Neural progenitor cell (in vitro differentiated cells): ENCODE data around the gene LGR5. TPM values are rescaled to one million over a fixed set of nuclear protein-coding genes. Genes with fewer than 3 reads are reported as not detected.

Experiments used
- DNase-seq: peaks from one replicate; pipeline ENCODE4 v3.0.0-alpha.2; 2016; ENCODE audit warnings: low spot score
- H2AFZ ChIP-seq: fragments of 200-600 bp; sonication (generic); replicated peaks from 2 replicates; pipeline ENCODE4 v1.6.1; 2016; ENCODE audit warnings: antibody characterized with exemption
- H3F3A ChIP-seq: fragments of 200-600 bp; sonication (generic); 2 replicates; pipeline ENCODE4 v1.6.1; 2016; ENCODE audit warnings: antibody characterized with exemption, low read depth
- H3K27ac ChIP-seq: fragments of 200-600 bp; sonication (generic); 2 replicates; pipeline ENCODE4 v1.5.1; 2016; ENCODE audit warnings: mild to moderate bottlenecking
- H3K27me3 ChIP-seq: fragments of 200-600 bp; sonication (generic); 2 replicates; pipeline ENCODE4 v1.6.1; 2016; ENCODE audit warnings: mild to moderate bottlenecking, moderate library complexity
- H3K36me3 ChIP-seq: fragments of 200-600 bp; sonication (generic); 2 replicates; pipeline ENCODE4 v1.5.1; 2016
- H3K4me1 ChIP-seq: fragments of 200-600 bp; sonication (generic); 2 replicates; pipeline ENCODE4 v1.6.1; 2016; ENCODE audit warnings: mixed run types
- H3K4me2 ChIP-seq: fragments of 200-600 bp; sonication (generic); 2 replicates; pipeline ENCODE4 v1.6.1; 2016
- H3K4me3 ChIP-seq: fragments of 200-600 bp; sonication (generic); 2 replicates; pipeline ENCODE4 v1.5.1; 2016
- H3K79me2 ChIP-seq: fragments of 200-600 bp; sonication (generic); 2 replicates; pipeline ENCODE4 v1.6.1; 2016; ENCODE audit warnings: low read depth
- H3K9ac ChIP-seq: fragments of 200-600 bp; sonication (generic); 2 replicates; pipeline ENCODE4 v1.6.1; 2016
- H3K9me3 ChIP-seq: fragments of 200-600 bp; sonication (generic); 2 replicates; pipeline ENCODE4 v1.5.1; 2016; ENCODE audit warnings: low read depth
- H4K20me1 ChIP-seq: fragments of 200-600 bp; sonication (generic); 2 replicates; pipeline ENCODE4 v1.6.1; 2016; ENCODE audit warnings: low read depth
- H3K27ac Mint-ChIP-seq: 3 replicates; pipeline ENCODE4 v1.8.0; 2021; ENCODE audit warnings: mixed read lengths
- H3K27me3 Mint-ChIP-seq: 2 replicates; pipeline ENCODE4 v1.8.0; 2022; ENCODE audit warnings: low read depth, mild to moderate bottlenecking, inconsistent platforms, moderate library complexity, mixed read lengths; ENCODE audit not compliant: insufficient read depth
- H3K36me3 Mint-ChIP-seq: 3 replicates; pipeline ENCODE4 v1.8.0; 2021; ENCODE audit warnings: mixed read lengths
- H3K4me1 Mint-ChIP-seq: 3 replicates; pipeline ENCODE4 v1.8.0; 2021; ENCODE audit warnings: mixed read lengths
- H3K4me3 Mint-ChIP-seq: 3 replicates; pipeline ENCODE4 v1.8.0; 2021; ENCODE audit warnings: mild to moderate bottlenecking, moderate library complexity, mixed read lengths
- H3K9me3 Mint-ChIP-seq: 3 replicates; pipeline ENCODE4 v1.8.0; 2020; ENCODE audit warnings: mixed read lengths
- EZH2 ChIP-seq: fragments of 200-600 bp; sonication (generic); IDR thresholded peaks from 2 replicates; pipeline ENCODE4 v1.6.1; 2017; ENCODE audit warnings: antibody characterized with exemption, mild to moderate bottlenecking, moderate library complexity
- EZH2phosphoT487 ChIP-seq: fragments of 200-600 bp; sonication (generic); IDR thresholded peaks from 2 replicates; pipeline ENCODE4 v1.6.1; 2017; ENCODE audit warnings: antibody characterized with exemption
- total RNA-seq: library from RNA; depleted of rRNA; stranded (reverse); fragments of >200 nt; gene quantifications from 2 replicates; pipeline ENCODE4 v1.2.3, GENCODE V29; 2015; ENCODE audit warnings: low replicate concordance
- TF ChIP-seq, protein P1 (sequence below): fragments of 200-600 bp; sonication (generic); IDR thresholded peaks from 2 replicates; pipeline ENCODE4 v1.5.1; 2017; ENCODE audit warnings: antibody characterized with exemption, mild to moderate bottlenecking

Gene LGR5
- total RNA-seq, 1 donor from 2014 or later: 1.4 TPM

DNA sequence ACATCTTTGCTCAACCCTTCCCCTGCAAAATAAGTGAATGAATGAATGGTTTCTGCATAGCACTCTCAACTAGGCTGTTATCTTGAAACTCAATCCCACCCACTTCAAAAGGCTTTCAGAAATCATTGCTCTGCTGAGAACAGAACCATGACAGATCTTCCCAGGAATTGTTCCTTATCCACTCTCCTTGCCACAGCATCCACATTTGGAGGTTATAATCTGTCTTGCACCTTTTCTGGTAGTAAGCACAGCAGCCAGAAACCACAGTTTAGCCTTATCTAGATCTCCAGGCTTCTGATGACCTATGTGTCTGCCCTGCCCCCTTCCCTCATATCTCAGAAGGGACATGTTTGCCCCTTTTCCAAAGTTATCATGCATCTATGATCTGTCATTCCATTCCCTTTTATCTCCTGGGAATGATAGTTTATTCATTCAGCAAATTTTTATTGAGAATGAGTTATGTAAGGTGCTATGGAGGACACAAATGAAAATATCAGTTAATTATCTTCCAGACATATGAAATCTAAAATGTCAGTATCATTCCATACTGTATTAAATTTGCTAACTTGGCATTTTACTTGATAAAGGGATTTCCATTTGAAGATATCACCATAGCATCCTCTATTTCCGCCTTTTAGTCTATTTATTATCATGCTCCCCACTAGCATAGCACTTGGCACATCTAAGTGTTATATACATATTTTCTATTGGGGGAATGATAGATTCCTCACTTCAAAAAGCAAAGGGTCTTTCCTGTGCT is 21.4 kb downstream of the LGR5 start:
- Mint-ChIP-seq H3K36me3 (peaks cover 8% of the 10 kb centered on the region), H3K27me3 (no peaks in the 10 kb centered on the region), H3K9me3 (no peaks in the 10 kb centered on the region), H3K4me1 (peaks cover 27% of the 10 kb centered on the region), H3K27ac (no peak overlapping the region), H3K4me3 (no peak overlapping the region)
- H3K4me3 ChIP-seq: no peak overlapping the region
- H3K4me2 ChIP-seq: no peak overlapping the region
- no peaks in the 10 kb centered on the region for H3K9me3 ChIP-seq
- H3K9ac ChIP-seq: no peak overlapping the region
- no peak for DNase-seq
- H3K27ac ChIP-seq: no peak overlapping the region
- no peaks in the 10 kb centered on the region for H3K27me3 ChIP-seq
- H3K4me1 ChIP-seq: peaks cover 47% of the 10 kb centered on the region
- no peaks in the 10 kb centered on the region for H3K79me2 ChIP-seq
- no peaks in the 10 kb centered on the region for H4K20me1 ChIP-seq
- TF ChIP-seq EZH2 (no peak), EZH2phosphoT487 (no peak)
- TF ChIP-seq, protein P1, sequence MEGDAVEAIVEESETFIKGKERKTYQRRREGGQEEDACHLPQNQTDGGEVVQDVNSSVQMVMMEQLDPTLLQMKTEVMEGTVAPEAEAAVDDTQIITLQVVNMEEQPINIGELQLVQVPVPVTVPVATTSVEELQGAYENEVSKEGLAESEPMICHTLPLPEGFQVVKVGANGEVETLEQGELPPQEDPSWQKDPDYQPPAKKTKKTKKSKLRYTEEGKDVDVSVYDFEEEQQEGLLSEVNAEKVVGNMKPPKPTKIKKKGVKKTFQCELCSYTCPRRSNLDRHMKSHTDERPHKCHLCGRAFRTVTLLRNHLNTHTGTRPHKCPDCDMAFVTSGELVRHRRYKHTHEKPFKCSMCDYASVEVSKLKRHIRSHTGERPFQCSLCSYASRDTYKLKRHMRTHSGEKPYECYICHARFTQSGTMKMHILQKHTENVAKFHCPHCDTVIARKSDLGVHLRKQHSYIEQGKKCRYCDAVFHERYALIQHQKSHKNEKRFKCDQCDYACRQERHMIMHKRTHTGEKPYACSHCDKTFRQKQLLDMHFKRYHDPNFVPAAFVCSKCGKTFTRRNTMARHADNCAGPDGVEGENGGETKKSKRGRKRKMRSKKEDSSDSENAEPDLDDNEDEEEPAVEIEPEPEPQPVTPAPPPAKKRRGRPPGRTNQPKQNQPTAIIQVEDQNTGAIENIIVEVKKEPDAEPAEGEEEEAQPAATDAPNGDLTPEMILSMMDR: no peak
- no peak overlapping the region for H2AFZ ChIP-seq
- H3F3A ChIP-seq: peaks cover 15% of the 10 kb centered on the region
- no peaks in the 10 kb centered on the region for H3K36me3 ChIP-seq

DNA sequence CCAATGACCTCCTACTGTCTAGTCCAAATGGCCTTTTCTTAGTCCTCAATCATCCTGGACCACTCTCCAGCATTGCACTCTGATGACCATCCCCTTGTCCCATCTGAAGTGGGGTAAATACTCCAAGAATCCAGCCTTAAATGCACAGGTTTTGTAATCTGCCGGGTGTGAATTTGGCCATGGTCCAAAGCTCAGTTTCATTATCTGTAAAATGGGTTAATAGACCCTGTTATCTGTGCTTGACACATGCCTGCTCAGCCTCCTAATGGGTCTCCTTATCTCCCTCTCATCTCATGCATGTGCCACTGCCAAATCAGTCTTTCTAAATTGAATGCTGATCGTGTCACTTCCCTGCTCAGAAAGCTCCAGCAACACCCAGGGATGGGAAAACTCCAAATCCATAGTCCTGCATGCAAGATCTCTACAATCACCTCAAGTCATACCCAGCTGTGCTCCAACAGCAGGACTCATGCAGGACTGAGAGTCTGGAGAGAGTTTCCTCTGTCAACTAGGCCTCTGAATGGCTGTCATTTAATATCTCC is 22.3 kb downstream of the LGR5 start:
- H3K4me3 Mint-ChIP-seq: no peak overlapping the region
- H3F3A ChIP-seq: peaks cover 6% of the 10 kb centered on the region
- H3K9ac ChIP-seq: no peak overlapping the region
- no peak for DNase-seq
- no peak overlapping the region for H3K4me2 ChIP-seq
- H4K20me1 ChIP-seq: no peaks in the 10 kb centered on the region
- H2AFZ ChIP-seq: no peak overlapping the region
- H3K27me3 Mint-ChIP-seq: no peaks in the 10 kb centered on the region
- no peak overlapping the region for H3K27ac ChIP-seq
- TF ChIP-seq EZH2 (no peak), EZH2phosphoT487 (no peak)
- TF ChIP-seq, protein P1: no peak
- H3K9me3 Mint-ChIP-seq: no peaks in the 10 kb centered on the region
- H3K9me3 ChIP-seq: no peaks in the 10 kb centered on the region
- H3K79me2 ChIP-seq: no peaks in the 10 kb centered on the region
- no peak overlapping the region for H3K27ac Mint-ChIP-seq
- no peak overlapping the region for H3K4me3 ChIP-seq
- peaks cover 39% of the 10 kb centered on the region for H3K4me1 ChIP-seq
- H3K4me1 Mint-ChIP-seq: peaks cover 28% of the 10 kb centered on the region
- peaks cover 8% of the 10 kb centered on the region for H3K36me3 Mint-ChIP-seq
- no peaks in the 10 kb centered on the region for H3K36me3 ChIP-seq
- H3K27me3 ChIP-seq: no peaks in the 10 kb centered on the region

DNA sequence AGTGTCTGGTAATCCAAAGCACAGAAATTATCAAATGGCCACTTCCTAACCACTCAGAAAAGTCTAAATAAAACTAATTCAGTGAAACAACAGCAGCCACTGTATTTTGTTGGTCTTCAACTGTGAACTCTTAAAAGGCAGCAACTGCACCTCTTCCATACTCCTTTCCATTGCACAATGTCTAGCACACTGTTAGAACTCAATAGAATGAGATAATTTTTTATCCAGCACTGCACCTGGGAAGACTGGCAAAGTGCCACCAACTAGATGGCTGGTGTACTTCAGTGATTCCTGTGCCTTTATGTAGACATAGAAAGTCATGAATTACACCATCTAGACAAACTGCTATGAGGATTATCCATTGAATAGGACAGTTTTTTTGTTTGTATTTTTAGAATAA is 26.2 kb downstream of the LGR5 start:
- Mint-ChIP-seq H3K27me3 (peaks cover 2% of the 10 kb centered on the region), H3K9me3 (no peaks in the 10 kb centered on the region), H3K36me3 (peaks cover 8% of the 10 kb centered on the region), H3K27ac (no peak overlapping the region), H3K4me3 (no peak overlapping the region), H3K4me1 (peaks cover 38% of the 10 kb centered on the region)
- Histone ChIP-seq H3F3A (peaks cover 21% of the 10 kb centered on the region), H3K27ac (no peak overlapping the region), H3K27me3 (no peaks in the 10 kb centered on the region), H3K9me3 (no peaks in the 10 kb centered on the region), H3K36me3 (no peaks in the 10 kb centered on the region), H3K9ac (no peak overlapping the region), H3K79me2 (no peaks in the 10 kb centered on the region), H3K4me2 (no peak overlapping the region), H3K4me3 (no peak overlapping the region), H3K4me1 (peaks cover 40% of the 10 kb centered on the region), H4K20me1 (no peaks in the 10 kb centered on the region), H2AFZ (no peak overlapping the region)
- no peak for DNase-seq
- TF ChIP-seq EZH2phosphoT487 (no peak), EZH2 (no peak)

DNA sequence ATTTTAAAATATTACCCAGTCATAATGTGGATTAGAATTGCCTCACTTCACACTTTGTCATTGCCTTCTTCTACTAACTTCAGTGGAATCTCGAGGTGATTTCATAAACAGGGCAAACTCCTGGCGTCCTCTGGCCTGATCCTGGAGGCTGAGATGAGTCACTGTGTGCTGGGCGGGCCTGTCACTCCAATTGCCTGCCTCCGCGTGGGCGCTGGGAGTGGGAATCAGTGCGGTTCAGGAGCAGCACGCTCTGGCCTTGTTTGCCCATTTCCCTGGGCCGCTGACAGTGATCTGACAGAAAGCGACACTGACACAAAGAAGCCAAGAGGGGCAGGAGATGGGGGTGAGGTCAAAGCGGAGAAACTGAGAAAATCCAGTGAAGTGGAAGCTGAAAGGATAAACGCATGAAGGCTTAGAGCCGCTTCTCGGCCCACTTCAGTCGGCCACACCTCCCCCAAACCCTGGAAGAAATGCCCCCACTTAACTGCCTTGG is 29.7 kb downstream of the LGR5 start:
- Mint-ChIP-seq H3K36me3 (peaks cover 5% of the 10 kb centered on the region), H3K4me1 (peaks cover 50% of the 10 kb centered on the region), H3K4me3 (peak overlapping the region; percentile 69), H3K27ac (peak overlapping the region; percentile 92), H3K27me3 (peaks cover 2% of the 10 kb centered on the region), H3K9me3 (no peaks in the 10 kb centered on the region)
- Histone ChIP-seq H3K9me3 (no peaks in the 10 kb centered on the region), H3K4me1 (peaks cover 40% of the 10 kb centered on the region), H3K27ac (peak overlapping the region; percentile 3), H3K9ac (no peak overlapping the region), H3K27me3 (no peaks in the 10 kb centered on the region), H3K79me2 (no peaks in the 10 kb centered on the region), H2AFZ (peak overlapping the region; percentile 27), H3K4me3 (no peak overlapping the region), H3F3A (peaks cover 21% of the 10 kb centered on the region), H4K20me1 (no peaks in the 10 kb centered on the region), H3K36me3 (no peaks in the 10 kb centered on the region), H3K4me2 (peak overlapping the region; percentile 10)
- TF ChIP-seq, protein P1: no peak
- TF ChIP-seq EZH2phosphoT487 (no peak), EZH2 (no peak)
- DNase-seq: peak; percentile 66
